ENCODE results near the gene POU2AF2. TPM values are rescaled to one million over a fixed set of nuclear protein-coding genes. Genes with fewer than 3 reads are reported as not detected.
A peak's percentile ranks its signal among the peaks of the same experiment; 100 is the strongest.

Gene POU2AF2
- total RNA-seq, 1 experiment from 2014 or later, result not detected

DNA sequence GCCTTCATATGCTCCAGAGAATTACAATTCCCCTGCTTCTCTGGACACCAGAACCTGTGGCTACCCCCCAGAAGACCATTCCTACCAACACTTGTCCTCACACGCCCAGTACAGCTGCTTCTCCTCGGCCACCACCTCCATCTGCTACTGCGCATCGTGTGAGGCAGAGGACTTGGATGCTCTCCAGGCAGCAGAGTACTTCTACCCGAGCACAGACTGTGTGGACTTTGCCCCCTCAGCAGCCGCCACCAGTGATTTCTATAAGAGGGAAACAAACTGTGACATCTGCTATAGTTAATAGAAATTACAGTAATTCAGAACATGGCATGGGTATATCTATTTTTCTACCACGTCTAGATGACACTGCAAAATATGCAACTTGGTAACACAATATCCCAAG is 62.6 kb downstream of the POU2AF2 start:
- no peak overlapping the region for H3K56ac ChIP-seq (ENCODE audit: insufficient read length, low read depth, low read length)
- H3K23me2 ChIP-seq (ENCODE audit: insufficient read length, low read depth, low read length, poor library complexity, severe bottlenecking), result no peaks in the 10 kb centered on the region
- H2BK12ac ChIP-seq (ENCODE audit: insufficient read length, low read depth, low read length), result no peak overlapping the region
- no peak for DNase-seq
- H3K27ac Mint-ChIP-seq, result 0 out of 7 replicates have a peak overlapping the region, but pooled peaks of 1 of the 3 experiments have one; percentile 57
- peaks cover 2% of the 10 kb centered on the region; the same call in 1 of the 2 replicates for H3K27me3 Mint-ChIP-seq (ENCODE audit: low read depth)
- H4K91ac ChIP-seq (ENCODE audit: insufficient read length, low read depth, low read length), result no peak overlapping the region
- H3K4me1 Mint-ChIP-seq, result peaks cover 7 to 13% of the 10 kb centered on the region in 2 experiments
- no peak overlapping the region for H2AFZ ChIP-seq (ENCODE audit: low read length)
- H2BK20ac ChIP-seq (ENCODE audit: low read depth, low read length, poor library complexity, severe bottlenecking), result no peak overlapping the region
- H3K4ac ChIP-seq (ENCODE audit: low read depth, low read length), result no peak overlapping the region
- H4K8ac ChIP-seq (replicated peaks; ENCODE audit: insufficient read length, low read depth, low read length), result no peak overlapping the region
- H3K18ac ChIP-seq (ENCODE audit: insufficient read length, low read depth, low read length), result no peak overlapping the region
- H2BK120ac ChIP-seq (ENCODE audit: low read depth, low read length, poor library complexity, severe bottlenecking), result no peak overlapping the region
- no peak overlapping the region for H4K5ac ChIP-seq (ENCODE audit: insufficient read length, low read depth, low read length)
- no peak overlapping the region for H2BK15ac ChIP-seq (ENCODE audit: low read depth, low read length)
- WGBS (ENCODE audit: extremely low coverage, insufficient read length, low lambda C conversion rate), result no CpG with 5 or more reads among the region's 7 CpGs
- H3K9ac ChIP-seq (ENCODE audit: extremely low read depth, insufficient read length, low read length), result no peak overlapping the region
- no peaks in the 10 kb centered on the region for H3K9me3 ChIP-seq (ENCODE audit: control insufficient read depth, low read depth, low read length)
- no peaks in the 10 kb centered on the region for H3K36me3 Mint-ChIP-seq (ENCODE audit: insufficient read depth in 1 of 3, low read depth in 3 of 3)
- no peaks in the 10 kb centered on the region for H4K20me1 ChIP-seq (ENCODE audit: control insufficient read depth, insufficient read depth, insufficient read length)
- no peaks in the 10 kb centered on the region for H3K9me3 Mint-ChIP-seq
- H3K4me3 Mint-ChIP-seq, result no peak overlapping the region
- no peak overlapping the region; the same call in 1 of the 2 replicates for H3K14ac ChIP-seq (ENCODE audit: insufficient read depth, low read length)
- no peak overlapping the region for H3K4me2 ChIP-seq (ENCODE audit: insufficient read depth, insufficient read length, low read length)
- H3T11ph ChIP-seq (ENCODE audit: low read length), result no peak overlapping the region
- H3K27me3 ChIP-seq (ENCODE audit: insufficient read depth, low read length), result no peaks in the 10 kb centered on the region
- no peak overlapping the region for H3K23ac ChIP-seq (ENCODE audit: insufficient read length, low read depth, low read length)
- H2BK5ac ChIP-seq (ENCODE audit: insufficient read length, low read length), result no peak overlapping the region
- TF ChIP-seq, protein P1, sequence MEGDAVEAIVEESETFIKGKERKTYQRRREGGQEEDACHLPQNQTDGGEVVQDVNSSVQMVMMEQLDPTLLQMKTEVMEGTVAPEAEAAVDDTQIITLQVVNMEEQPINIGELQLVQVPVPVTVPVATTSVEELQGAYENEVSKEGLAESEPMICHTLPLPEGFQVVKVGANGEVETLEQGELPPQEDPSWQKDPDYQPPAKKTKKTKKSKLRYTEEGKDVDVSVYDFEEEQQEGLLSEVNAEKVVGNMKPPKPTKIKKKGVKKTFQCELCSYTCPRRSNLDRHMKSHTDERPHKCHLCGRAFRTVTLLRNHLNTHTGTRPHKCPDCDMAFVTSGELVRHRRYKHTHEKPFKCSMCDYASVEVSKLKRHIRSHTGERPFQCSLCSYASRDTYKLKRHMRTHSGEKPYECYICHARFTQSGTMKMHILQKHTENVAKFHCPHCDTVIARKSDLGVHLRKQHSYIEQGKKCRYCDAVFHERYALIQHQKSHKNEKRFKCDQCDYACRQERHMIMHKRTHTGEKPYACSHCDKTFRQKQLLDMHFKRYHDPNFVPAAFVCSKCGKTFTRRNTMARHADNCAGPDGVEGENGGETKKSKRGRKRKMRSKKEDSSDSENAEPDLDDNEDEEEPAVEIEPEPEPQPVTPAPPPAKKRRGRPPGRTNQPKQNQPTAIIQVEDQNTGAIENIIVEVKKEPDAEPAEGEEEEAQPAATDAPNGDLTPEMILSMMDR (conservative IDR thresholded peaks at IDR 0.05), result no peak
- no peak overlapping the region for H3K27ac ChIP-seq (ENCODE audit: insufficient read length, low read depth, low read length)
- no peaks in the 10 kb centered on the region for H3K79me1 ChIP-seq (ENCODE audit: insufficient read depth, low read depth, low read length, poor library complexity, severe bottlenecking)
- H3K4me1 ChIP-seq (ENCODE audit: insufficient read depth, low read length), result 0 out of 2 replicates have a peak, but pooled peaks cover 3% of the 10 kb centered on the region
- H3K79me2 ChIP-seq (ENCODE audit: insufficient read depth, low read length), result no peaks in the 10 kb centered on the region
- no peak overlapping the region for H2AK5ac ChIP-seq (ENCODE audit: insufficient read length, low read length)

Data from H9 (cell line).